ACC112 (cell line): Measurements from ENCODE around the gene KCNQ5.
"Not testable (repeated sequence)": the region's sequence is repeated elsewhere in the genome, so short reads cannot be mapped to it uniquely, and the experiment has no call there.

ENCODE experiments used
- H2AFZ ChIP-seq: fragments of 200-600 bp; sonication (generic); one replicate; pipeline ENCODE4 v1.6.0; 2017; ENCODE audit warnings: antibody characterized with exemption, low read length; ENCODE audit not compliant: unreplicated experiment
- H3K27ac ChIP-seq: fragments of 200-600 bp; sonication (generic); 2 replicates; pipeline ENCODE4 v1.5.1; 2014; ENCODE audit warnings: low read depth, mild to moderate bottlenecking, antibody characterized with exemption, low read length, moderate library complexity
- H3K27me3 ChIP-seq: fragments of 200-600 bp; sonication (generic); 2 replicates; pipeline ENCODE4 v1.6.1; 2014; ENCODE audit warnings: mild to moderate bottlenecking, antibody characterized with exemption, low read length, moderate library complexity, mixed read lengths; ENCODE audit not compliant: insufficient read depth
- H3K36me3 ChIP-seq: fragments of 200-600 bp; sonication (generic); 2 replicates; pipeline ENCODE4 v1.6.1; 2016; ENCODE audit warnings: mild to moderate bottlenecking, antibody characterized with exemption, low read length, moderate library complexity, mixed read lengths; ENCODE audit not compliant: insufficient read depth
- H3K4me1 ChIP-seq: fragments of 200-600 bp; sonication (generic); one replicate; pipeline ENCODE4 v1.6.1; 2016; ENCODE audit warnings: low read length, mixed read lengths; ENCODE audit not compliant: insufficient read depth, unreplicated experiment, control insufficient read depth
- H3K4me3 ChIP-seq: fragments of 200-600 bp; sonication (generic); 2 replicates; pipeline ENCODE4 v1.5.1; 2014; ENCODE audit warnings: mild to moderate bottlenecking, low read depth, low read length
- H3K79me2 ChIP-seq: fragments of 200-600 bp; sonication (generic); one replicate; pipeline ENCODE4 v1.6.0; 2016; ENCODE audit warnings: low read length; ENCODE audit not compliant: control insufficient read depth, unreplicated experiment, insufficient read depth

The KCNQ5 gene

DNA sequence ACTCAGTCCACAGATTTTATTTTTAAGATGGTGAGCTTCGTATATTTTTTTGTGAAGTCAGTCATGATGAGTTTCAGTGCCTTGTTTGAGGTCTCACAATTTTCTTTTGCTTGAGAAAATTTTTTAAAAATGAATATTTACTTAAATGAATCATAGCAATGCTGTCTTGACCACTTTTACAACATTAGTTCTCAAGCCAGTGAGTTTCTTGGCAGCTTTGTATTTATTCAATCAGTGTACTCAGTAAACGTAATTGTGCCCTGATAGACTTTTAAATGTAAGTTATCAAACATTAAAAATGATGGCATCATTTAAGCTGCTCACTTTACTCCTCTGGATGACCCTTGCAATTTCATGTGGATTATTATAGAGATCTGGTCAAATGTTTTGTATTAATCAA is 342.1 kb downstream of the KCNQ5 start:
- H3K36me3 ChIP-seq: no peaks in the 10 kb centered on the region
- no peaks in the 10 kb centered on the region for H3K27me3 ChIP-seq
- no peak overlapping the region for H3K4me3 ChIP-seq
- no peak overlapping the region for H2AFZ ChIP-seq
- H3K27ac ChIP-seq: no peak overlapping the region
- H3K4me1 ChIP-seq: peaks cover 21% of the 10 kb centered on the region
- H3K79me2 ChIP-seq: no peaks in the 10 kb centered on the region

DNA sequence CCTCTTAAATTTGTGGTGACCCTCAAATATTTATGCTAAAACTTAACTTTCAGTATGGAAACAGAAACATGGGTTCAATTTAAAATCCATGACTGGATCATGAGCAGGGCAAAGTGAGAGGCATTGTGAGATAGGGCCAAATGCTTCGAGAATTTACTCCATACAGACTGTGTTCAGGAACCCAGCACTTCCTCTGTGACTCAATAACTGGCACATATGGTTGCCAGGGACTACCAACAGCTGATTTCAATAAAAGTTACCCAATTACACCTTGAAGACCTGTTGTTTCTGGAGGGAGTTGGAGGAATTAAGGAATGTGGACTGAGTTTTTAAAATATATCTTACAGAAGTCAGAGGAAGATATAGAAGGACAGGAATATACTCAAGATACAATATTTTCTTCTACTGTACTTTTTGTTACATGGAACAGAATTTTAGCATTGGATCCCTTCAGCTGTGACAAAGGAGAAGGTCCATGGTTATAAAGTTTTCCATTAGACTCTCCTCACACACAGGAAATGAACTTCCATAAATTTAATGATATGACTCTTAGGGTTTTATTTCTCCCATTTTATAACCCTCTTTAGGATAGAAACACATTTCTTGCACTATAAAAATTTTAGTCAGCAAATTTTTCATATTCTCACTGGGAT is 344.9 kb downstream of the KCNQ5 start:
- Histone ChIP-seq H2AFZ (peak overlapping the region; percentile 31), H3K27ac (no peak overlapping the region; the same call in 1 of the 2 replicates)

DNA sequence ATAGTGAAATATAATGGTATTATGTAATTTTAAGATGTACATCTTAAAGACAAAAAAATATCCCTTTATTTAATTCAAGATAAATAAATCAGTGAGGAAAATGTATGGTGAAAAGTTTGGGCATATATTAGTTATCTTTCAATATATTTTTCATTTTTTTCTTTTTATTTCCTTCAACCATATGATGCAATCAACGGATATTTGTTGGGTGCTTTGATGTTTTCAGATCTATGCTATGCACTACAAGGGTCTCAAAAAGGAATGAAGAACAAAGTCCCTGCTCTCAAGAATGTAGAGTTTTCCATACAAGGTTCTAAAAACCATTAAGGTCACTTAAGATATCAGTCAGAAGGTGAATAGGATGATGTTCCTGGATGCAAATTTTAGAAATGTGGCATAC is 345.5 kb downstream of the KCNQ5 start:
- Histone ChIP-seq H3K79me2 (no peaks in the 10 kb centered on the region), H3K36me3 (no peaks in the 10 kb centered on the region), H2AFZ (no peak overlapping the region), H3K27me3 (no peaks in the 10 kb centered on the region), H3K27ac (no peak overlapping the region), H3K4me1 (peaks cover 24% of the 10 kb centered on the region), H3K4me3 (no peak overlapping the region)

More for the DNA sequence above, 344.9 kb downstream of the KCNQ5 start:
- Histone ChIP-seq H3K27me3 (no peaks in the 10 kb centered on the region), H3K4me1 (peaks cover 24% of the 10 kb centered on the region), H3K79me2 (no peaks in the 10 kb centered on the region), H3K36me3 (no peaks in the 10 kb centered on the region), H3K4me3 (peak overlapping the region; percentile 34; the same call in 1 of the 2 replicates)

DNA sequence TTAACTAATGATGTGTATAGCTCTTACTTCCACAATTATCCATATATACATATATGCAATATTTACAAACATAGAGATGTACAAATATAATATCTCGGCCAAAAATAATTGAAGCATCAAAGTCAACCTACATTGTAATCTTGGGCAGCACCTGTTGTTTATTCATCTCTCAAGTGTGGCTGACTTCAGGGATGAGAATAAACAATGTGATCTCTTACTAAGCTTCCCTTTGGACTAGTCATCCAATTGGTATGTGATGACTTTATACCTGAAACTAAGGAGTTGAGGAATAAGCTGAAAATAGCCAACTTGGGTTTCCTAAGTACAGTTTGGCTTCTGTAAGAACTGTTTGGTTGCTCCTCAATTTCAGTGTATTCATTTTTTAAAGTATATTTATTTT is 346.8 kb downstream of the KCNQ5 start:
- H3K79me2 ChIP-seq: no peaks in the 10 kb centered on the region

DNA sequence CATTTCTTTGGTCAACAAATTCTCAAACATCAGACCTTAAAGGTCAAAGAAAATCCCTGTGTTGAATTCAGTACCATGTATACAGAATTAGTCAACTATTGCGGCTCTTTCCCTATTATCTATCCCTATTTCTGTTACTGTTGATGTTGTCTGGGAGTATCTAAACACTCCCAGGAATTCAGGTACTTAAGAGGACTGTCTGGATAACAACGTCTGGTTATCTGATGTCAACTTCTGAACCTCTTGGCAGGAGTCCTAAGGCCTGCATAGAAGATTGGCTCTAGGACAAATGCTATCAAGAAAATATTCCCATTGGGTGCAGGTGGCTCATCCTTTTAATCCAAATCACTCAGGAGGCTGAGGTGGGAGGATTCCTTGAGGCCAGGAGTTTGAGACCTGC is 347.8 kb downstream of the KCNQ5 start:
- H3K27ac ChIP-seq: no peak overlapping the region

More for the DNA sequence above, 346.8 kb downstream of the KCNQ5 start:
- Histone ChIP-seq H3K4me3 (no peak overlapping the region), H3K36me3 (no peaks in the 10 kb centered on the region), H3K4me1 (peaks cover 24% of the 10 kb centered on the region), H3K27ac (no peak overlapping the region), H2AFZ (no peak overlapping the region), H3K27me3 (no peaks in the 10 kb centered on the region)

DNA sequence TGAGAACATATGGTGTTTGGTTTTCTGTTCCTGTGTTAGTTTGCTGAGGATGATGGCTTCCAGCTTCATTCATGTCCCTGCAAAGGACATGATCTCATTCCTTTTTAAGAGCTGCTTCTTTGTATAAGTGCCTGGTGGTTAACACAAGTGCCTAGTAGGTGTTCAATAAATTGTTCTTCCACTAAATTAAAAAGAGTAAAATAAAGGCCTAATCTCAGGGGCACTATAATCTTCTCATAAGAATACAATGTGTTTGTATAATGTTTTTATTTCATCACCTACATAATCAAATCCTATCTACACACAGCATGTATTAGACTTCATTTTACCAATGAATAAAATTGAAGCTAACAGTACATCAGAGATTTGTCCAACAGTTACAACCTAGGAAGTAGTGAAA is 350.7 kb downstream of the KCNQ5 start:
- Histone ChIP-seq H3K36me3 (no peaks in the 10 kb centered on the region), H3K27ac (no peak overlapping the region), H3K27me3 (no peaks in the 10 kb centered on the region), H3K4me3 (no peak overlapping the region), H3K79me2 (no peaks in the 10 kb centered on the region), H3K4me1 (peaks cover 15% of the 10 kb centered on the region), H2AFZ (no peak overlapping the region)

More for the DNA sequence above, 347.8 kb downstream of the KCNQ5 start:
- H3K36me3 ChIP-seq: no peaks in the 10 kb centered on the region
- no peaks in the 10 kb centered on the region for H3K27me3 ChIP-seq
- H3K4me1 ChIP-seq: peaks cover 24% of the 10 kb centered on the region
- H3K4me3 ChIP-seq: no peak overlapping the region
- H3K79me2 ChIP-seq: no peaks in the 10 kb centered on the region
- H2AFZ ChIP-seq: no peak overlapping the region

DNA sequence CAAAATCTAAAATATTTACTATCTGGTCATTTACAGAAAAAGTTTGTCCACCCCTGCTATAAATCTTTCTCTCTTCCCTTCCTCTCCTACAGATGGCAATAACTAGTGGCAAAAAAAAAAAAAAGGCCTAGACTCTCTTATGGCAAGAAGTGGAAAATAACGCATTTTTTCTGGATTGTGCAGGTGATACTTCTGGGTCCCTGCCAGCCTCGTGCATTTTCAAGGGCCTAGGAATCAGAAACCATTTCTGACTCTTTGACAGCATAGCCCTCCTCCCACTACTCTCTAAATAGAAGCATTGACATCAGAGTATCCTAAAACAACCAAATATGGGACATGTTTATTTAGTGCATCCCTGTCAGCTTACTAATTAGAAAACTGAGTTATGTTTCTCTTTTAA is 352.4 kb downstream of the KCNQ5 start:
- Histone ChIP-seq H3K79me2 (no peaks in the 10 kb centered on the region), H3K4me3 (no peak overlapping the region)

DNA sequence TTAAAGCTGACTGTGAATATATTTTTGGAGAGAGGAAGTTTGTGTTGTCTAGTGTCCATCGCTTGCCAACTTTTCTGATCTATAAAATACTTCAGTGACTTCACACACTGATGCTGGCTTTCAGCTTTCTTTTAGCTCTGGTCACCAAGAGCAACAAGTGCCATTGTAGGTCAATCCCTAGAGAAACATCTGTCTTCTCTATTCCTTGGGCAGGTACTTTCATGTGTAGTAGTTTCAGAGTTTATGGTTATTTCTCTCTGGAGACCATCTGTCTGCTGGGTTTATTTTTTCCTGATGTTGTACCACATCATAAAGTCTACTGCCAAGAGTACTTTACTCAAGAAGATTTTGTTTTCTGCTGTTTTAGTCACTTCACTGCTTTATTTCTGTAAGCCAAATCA is 353.5 kb downstream of the KCNQ5 start:
- no peak overlapping the region for H2AFZ ChIP-seq
- no peaks in the 10 kb centered on the region for H3K27me3 ChIP-seq
- no peaks in the 10 kb centered on the region for H3K79me2 ChIP-seq
- no peaks in the 10 kb centered on the region for H3K4me1 ChIP-seq
- no peak overlapping the region for H3K4me3 ChIP-seq
- H3K36me3 ChIP-seq: no peaks in the 10 kb centered on the region
- no peak overlapping the region for H3K27ac ChIP-seq

More for the DNA sequence above, 352.4 kb downstream of the KCNQ5 start:
- Histone ChIP-seq H3K4me1 (peaks cover 3% of the 10 kb centered on the region), H2AFZ (no peak overlapping the region), H3K27me3 (no peaks in the 10 kb centered on the region), H3K36me3 (no peaks in the 10 kb centered on the region), H3K27ac (no peak overlapping the region)

DNA sequence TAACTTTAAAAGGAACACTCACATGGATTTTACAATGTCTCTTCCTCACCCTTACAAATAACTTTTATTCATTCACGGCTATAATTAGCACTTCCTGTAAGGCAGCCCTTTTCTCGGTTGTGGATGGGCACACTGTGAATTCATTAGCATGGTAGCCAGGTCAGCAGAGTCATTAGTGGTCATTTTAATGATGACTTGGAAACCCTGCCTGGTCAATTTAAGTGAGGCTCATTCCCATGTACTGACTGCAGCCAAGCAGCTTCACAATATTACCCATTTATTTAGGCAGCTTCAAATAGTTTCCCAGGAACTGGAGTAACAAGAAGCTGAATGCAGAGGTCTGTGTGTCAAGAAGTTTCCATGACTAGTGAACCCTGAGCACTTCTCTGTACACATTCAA is 354.6 kb downstream of the KCNQ5 start:
- Histone ChIP-seq H3K4me3 (no peak overlapping the region), H3K79me2 (no peaks in the 10 kb centered on the region), H3K4me1 (no peaks in the 10 kb centered on the region), H3K36me3 (no peaks in the 10 kb centered on the region), H3K27ac (no peak overlapping the region), H3K27me3 (no peaks in the 10 kb centered on the region), H2AFZ (no peak overlapping the region)

DNA sequence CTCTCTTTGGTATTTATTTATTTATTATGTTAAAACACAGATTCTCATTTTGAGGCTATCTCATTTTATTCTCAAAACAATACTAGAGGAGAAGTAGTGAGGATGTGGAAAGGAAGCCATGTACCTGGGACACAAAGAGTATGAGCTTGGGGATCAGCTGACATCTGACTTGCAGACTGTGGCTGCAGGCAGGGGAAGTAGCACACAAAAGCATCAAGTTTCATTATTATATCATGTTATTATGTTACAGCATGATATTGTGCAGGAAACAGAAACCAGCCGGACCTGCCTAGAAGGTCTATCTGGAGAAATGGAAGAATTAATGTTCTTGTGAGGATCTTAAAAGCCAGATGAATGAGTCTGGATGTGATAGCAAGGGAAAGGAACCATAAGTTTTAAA is 355.2 kb downstream of the KCNQ5 start:
- Histone ChIP-seq H2AFZ (no peak overlapping the region), H3K79me2 (no peaks in the 10 kb centered on the region), H3K4me3 (no peak overlapping the region), H3K27ac (no peak overlapping the region), H3K36me3 (no peaks in the 10 kb centered on the region), H3K4me1 (no peaks in the 10 kb centered on the region), H3K27me3 (no peaks in the 10 kb centered on the region)

DNA sequence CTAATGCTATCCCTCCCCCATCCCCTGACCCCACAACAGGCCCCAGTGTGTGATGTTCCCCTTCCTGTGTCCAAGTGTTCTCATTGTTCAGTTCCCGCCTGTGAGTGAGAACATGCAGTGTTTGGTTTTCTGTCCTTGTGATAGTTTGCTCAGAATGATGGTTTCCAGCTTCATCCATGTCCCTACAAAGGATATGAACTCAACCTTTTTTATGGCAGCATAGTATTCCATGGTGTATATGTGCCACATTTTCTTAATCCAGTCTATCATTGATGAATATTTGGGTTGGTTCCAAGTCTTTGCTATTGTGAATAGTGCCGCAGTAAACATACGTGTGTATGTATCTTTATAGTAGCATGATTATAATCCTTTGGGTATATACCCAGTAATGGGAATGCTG is 356.9 kb downstream of the KCNQ5 start:
- not testable (repeated sequence) for H3K27me3 ChIP-seq, H3K36me3 ChIP-seq, H3K79me2 ChIP-seq, H3K4me1 ChIP-seq, H3K27ac ChIP-seq, H3K4me3 ChIP-seq, H2AFZ ChIP-seq
